NCI-H524 treated with DMSO at 0.1 percent for 48 hours (cell line): ENCODE results near the gene THOC6.

Source experiments
- DNase-seq: peaks from one replicate; lab custom pipeline; 2025; lab: John Stamatoyannopoulos, UW

The THOC6 gene

GRCh38 chr16:2991566-2992261 is 32.1 kb upstream of the THOC6 start:
- no peak for DNase-seq

- DNase-seq: no peak
Observed at GRCh38 chr16:2992383-2993081, 31.3 kb upstream of the THOC6 start.

DNA sequence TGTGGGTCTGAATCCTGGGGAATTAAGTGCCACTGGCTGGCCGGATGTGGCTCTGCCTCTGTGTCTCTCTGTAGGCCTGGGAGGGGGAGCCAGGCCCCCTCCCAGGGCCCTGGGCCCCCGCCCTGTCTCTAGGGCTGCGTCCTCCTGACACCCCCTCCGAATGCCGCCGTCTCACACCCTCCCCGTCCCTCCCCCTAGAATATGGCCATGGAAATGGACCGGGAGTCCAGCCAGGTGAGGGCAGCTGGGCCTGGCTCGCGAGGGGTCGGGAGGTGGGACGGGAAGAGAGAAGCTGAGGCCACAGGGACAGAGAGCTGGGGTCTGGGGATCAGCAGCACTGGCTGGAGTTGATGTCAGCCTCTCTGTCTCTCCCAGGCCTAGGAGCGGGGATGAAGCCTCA is 27.5 kb upstream of the THOC6 start:
- DNase-seq: no peak

DNA sequence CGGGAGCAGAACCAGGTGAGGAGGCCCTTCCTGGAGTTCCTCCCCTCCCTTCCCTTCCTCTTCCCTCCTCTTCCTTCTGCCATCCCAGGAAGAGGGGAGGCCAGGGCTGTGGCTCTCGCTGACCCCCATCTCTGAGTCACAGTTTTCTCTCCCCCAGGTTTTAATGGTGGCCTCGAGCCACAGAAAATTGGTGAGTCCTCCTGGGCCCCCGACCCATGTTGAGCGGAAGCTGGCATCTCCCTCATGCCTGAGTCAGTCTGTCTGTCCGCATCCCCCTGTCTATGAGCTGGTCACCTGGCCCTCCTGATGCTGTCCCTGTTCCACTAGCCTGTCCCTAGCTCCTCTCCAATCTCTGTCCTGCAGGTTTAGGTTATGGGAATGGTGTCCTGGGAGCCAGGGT is 23.9 kb upstream of the THOC6 start:
- DNase-seq: no peak

DNA sequence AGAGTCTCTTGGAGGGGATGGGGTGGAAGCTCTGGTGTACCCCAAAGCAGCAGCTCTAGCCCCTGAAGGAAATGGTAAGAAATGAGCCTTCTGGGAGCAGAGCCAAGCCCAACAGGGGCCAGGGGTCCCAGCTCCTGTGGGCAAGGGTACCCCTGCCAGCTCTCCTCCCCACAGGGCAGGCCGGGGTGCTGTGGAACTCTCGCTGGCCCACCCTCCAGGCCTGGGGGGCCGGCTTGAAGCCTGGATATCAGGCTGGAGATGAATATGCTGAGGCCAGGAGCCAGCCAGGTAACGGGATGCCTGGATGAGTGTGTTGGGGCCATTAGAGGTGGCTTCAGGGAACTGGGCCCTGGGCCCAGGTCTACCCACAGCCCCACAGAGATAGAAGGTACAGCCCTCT is 23.3 kb upstream of the THOC6 start:
- DNase-seq: no peak

DNA sequence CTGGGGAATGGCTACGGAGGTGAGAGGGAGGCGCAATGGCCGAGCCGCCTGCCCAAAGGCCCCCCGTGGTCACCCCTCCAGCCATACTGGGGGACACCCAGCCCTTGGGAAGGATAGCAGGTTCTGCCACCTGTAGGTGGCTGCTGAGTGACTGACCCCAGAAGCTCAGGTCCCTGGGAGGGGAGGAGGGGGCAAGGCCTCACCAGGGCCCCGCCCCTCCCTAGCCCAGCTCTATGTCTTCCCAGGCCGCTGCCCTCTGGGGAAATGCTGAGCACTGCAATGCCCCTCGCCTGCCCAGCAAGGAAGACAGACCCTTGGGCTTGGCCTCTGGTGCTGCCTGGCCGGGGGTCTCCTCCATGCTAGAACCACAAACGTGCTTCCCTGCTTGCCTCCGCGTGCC is 22.5 kb upstream of the THOC6 start:
- DNase-seq: no peak

DNA sequence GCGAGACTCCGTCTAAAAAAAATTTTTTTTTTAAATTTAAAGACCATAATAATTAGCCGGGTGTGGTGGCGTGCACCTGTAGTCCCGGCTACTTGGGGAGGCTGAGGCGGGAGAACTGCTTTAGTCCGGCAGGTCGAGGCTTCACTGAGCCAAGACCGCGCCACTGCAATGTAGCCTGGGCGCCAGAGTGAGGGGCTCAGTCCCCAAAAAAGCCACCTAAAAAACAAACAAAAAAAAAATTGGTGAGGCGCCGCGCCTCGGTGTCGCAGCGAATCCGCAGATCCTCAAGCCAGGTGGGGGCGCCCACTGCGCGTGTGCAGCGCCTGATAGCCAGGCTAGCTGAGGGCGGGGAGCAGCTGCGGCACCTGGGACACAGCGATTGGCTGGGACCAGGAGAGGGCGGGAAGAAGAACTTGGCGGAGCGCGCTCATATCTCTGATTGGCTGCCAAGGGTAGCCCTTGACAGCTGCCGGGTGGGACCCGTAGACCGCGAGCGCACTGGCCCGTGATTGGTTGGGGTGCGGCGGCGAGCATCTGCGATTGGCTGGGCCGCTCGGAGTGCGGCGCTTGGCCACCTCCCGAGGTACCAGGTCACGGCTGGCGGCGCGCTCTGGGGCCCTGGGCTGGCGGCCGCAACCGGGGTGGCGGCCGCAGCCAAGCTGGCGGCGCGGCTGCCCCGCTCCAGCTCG is 20.1 kb upstream of the THOC6 start:
- DNase-seq: peak; percentile 97

GRCh38 chr16:3004319-3004718 is 19.5 kb upstream of the THOC6 start:
- DNase-seq: no peak

GRCh38 chr16:3004781-3005284 is 19.0 kb upstream of the THOC6 start:
- no peak for DNase-seq

DNA sequence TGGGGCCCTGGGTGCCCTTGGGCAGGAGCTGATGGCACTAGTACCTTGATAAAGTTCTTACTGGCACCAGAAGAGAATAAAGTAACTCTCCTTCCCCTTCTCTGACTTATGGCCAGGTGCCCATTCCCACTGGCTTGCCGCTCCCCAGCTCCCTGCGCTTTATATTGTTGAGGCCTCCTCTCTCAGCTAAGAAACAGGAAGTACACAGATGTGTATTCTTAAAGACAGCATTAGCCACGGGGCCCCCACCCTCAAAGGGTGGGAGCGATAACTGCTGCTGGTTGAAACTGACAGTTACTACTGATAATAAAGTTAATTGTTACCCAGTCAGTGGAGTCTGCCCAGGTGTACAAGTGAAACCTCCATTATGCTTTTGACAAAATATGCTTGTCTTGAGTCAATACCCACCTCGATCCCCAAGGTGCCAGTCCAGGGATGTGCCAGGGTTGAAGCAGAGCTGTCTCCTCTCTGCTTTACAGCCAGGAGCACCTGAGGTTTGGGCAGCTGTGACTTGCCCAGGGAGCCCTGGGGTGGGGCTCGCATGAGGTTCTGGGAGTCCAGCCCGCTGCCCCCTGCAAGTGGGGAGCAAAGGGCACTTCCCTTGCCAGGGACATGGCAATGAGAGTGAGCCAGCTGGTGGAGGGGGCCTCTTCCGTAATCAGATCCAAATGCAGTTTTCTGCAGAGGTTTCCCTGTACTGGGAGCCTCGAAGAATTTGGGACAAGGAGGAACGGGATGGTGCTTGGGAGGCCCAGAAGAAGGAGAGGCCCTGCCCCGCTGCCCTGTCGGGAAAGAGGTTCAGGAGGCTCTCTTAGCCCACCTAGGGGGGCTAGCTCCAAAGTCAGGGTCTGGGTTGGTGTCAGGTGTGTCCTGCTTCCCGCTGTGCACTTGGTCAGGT is 16.5 kb upstream of the THOC6 start:
- DNase-seq: no peak

DNA sequence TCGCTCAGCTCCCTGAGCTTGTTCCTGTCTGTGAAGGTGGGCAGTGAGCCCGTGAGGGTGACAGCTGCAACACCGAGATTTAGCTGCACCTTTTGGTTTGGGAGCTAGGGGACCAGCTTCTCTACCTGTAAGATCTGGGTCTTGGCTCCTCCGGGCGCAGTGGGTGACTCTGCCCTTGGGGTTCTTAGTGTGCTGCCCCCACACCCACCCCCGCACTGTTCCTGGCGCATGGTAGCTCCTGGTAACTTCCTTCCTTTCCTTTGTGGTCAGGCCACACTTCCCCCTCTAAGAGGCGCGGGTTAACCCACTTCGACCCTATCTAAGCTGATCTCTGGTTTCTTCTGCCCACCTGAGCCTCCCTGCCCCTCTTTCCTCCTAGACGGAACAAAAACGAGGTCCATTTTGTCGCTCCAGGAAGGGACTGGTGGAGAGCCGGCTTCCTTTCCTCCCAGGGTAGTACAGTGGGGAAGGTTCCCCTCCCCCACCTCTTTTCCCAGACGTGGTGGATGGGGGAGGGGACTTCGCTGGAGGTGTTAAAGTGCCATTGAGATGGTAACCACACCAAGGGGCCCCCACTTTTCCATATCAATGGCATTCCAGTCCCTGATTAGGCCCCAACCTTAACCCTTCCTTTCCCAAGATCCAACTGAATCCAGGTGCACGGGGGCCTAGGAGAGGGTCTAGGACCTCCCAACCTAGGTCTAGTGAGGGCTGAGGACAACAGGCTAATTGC is 15.7 kb upstream of the THOC6 start:
- no peak for DNase-seq

- no peak for DNase-seq
Observed at GRCh38 chr16:3008690-3009037, 15.2 kb upstream of the THOC6 start.

GRCh38 chr16:3009568-3010390 is 14.1 kb upstream of the THOC6 start:
- DNase-seq: no peak

- DNase-seq: no peak
Observed at GRCh38 chr16:3010510-3010909, 13.3 kb upstream of the THOC6 start.

GRCh38 chr16:3012246-3012645 is 11.6 kb upstream of the THOC6 start:
- no peak for DNase-seq

- no peak for DNase-seq
Observed at GRCh38 chr16:3012828-3013420, 10.9 kb upstream of the THOC6 start, which contains the start of gene CLDN9. TSS of gene CLDN9 (plus strand) at chr16:3012923. CDS start at chr16:3013363, 440 bp downstream.

DNA sequence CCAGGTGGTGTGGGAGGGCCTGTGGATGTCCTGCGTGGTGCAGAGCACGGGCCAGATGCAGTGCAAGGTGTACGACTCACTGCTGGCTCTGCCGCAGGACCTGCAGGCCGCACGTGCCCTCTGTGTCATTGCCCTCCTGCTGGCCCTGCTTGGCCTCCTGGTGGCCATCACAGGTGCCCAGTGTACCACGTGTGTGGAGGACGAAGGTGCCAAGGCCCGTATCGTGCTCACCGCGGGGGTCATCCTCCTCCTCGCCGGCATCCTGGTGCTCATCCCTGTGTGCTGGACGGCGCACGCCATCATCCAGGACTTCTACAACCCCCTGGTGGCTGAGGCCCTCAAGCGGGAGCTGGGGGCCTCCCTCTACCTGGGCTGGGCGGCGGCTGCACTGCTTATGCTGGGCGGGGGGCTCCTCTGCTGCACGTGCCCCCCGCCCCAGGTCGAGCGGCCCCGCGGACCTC is 10.3 kb upstream of the THOC6 start:
- DNase-seq: no peak

- no peak for DNase-seq
Observed at GRCh38 chr16:3013998-3014690, 9.7 kb upstream of the THOC6 start.

DNA sequence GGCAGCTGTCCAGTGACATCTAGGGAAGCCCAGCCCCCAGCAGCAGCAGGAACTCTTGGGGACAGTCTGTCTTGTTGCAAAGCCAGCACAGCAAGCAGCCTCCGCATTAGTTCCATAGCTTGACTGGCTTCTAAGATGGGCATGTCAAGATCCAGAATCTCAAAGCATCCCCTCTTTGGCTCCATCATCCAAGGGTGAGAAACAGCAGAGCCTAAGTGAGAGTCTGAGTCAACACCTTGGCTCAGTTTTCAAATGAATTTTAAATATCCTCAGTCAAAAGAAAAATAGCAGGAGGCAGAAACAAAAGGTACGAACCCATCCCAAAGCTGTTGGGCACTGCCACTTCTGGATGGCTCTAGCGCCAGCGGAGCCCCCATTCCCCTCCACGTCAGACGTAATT is 8.9 kb upstream of the THOC6 start:
- DNase-seq: no peak
